Measurements from ENCODE around the gene PDE6A.

GRCh38 chr5:149833116-149833827 is 111.3 kb downstream of the PDE6A start:
- TF ChIP-seq CTCF (IDR thresholded peaks at IDR 0.05; ENCODE audit: insufficient read depth, low read depth, low read length), result no peak
- no peak for TF ChIP-seq EZH2 (IDR thresholded peaks at IDR 0.05; ENCODE audit: insufficient read depth, low read length)
